GM21576 (cell line): ENCODE results near the gene CAVIN4.
A peak's percentile ranks its signal among the peaks of the same experiment; 100 is the strongest.

Source experiments
- ATAC-seq: cut with Tn5 transposase; IDR thresholded peaks from one replicate; pipeline ENCODE4 v1.9.1; 2021; ENCODE audit warnings: mild to moderate bottlenecking, moderate library complexity; ENCODE audit not compliant: unreplicated experiment

CAVIN4 gene, protein sequence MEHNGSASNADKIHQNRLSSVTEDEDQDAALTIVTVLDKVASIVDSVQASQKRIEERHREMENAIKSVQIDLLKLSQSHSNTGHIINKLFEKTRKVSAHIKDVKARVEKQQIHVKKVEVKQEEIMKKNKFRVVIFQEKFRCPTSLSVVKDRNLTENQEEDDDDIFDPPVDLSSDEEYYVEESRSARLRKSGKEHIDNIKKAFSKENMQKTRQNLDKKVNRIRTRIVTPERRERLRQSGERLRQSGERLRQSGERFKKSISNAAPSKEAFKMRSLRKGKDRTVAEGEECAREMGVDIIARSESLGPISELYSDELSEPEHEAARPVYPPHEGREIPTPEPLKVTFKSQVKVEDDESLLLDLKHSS

GRCh38 chr9:100577776-100578448 is at the start of gene CAVIN4:
Gene CAVIN4 (plus strand): TSS chr9:100578079. CDS start chr9:100578144, 65 bp downstream.
- ATAC-seq = no peak

DNA sequence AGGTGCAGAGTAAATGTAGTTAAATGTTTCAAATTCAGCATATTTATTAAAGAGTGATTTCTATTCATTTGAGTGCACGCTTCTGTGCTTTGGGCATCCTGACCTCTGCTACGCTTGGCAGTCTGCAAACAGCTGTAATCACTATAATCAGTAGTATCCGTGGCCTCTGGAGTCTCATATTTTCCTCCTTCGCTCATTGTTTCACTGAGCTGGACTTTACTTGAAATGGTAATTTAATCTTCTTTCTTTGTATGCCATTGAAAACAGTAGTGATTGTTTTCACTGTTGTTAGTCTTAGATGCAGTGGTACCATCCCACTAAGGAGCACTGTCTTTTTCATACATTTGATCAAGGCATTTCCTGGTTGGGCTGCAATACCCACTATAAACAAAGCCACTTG is 43.5 kb upstream of the CAVIN4 start:
- ATAC-seq = no peak

- ATAC-seq = no peak
Observed at GRCh38 chr9:100540327-100540726, 37.6 kb upstream of the CAVIN4 start.

DNA sequence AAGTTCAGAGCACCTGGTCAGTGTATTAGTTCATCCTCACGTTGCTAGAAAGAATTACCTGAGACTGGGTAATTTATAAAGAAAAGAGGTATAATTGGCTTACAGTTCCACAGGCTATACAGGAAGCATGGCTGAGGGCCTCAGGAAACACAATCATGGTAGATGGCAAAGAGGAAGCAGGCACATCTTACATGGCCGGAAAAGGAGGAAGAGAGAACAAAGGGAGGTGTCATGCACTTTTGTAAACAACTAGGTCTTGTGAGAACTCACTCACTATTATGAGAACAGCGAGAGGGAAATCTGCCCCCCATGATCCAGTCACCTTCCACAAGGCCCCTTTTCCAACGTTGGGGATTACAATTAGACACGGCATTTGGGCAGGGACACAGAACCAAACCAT is 28.8 kb upstream of the CAVIN4 start:
- ATAC-seq = no peak

DNA sequence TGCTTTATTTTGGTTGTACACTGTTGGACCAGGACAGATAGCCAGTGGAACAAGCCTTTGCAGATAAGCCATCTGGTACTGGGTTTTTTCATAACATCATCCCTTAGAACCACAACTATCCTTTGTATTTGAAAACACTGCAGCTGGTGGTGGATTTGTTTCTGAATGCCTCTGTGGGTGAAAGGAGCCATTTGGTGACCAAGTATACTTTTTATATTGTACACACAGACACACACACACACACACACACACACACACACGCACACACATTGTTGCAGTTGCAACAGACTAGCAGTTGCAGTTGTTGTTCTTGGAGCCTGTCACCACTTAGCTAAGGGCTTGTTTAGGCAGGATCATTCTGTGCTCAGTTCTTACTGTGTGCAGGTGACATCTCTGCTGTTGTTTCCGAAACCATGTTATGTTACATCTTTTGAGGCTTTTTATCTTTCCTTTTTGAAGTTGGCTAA is 22.9 kb upstream of the CAVIN4 start:
- ATAC-seq = peak; percentile 56

DNA sequence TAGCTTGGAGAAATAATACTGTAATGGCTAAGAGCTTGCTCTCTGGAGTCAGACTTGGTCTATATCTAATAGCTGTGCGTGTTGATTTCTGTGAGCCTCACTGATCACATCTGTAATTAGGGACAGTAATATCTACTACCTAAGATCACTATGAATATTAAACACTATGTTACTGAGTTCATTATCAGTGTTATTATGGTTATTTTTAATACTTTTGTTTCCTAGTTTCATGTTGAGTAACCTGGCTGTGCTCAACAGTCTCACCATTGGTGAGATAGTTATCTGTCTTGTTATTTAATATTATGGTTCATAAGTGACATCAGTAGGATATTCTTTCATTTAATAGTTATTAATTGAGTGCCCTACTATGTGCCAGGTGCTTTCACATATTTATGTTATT is 22.4 kb upstream of the CAVIN4 start:
- peak; percentile 66 for ATAC-seq

GRCh38 chr9:100557053-100557452 is 20.8 kb upstream of the CAVIN4 start:
- ATAC-seq = no peak

GRCh38 chr9:100561256-100561655 is 16.6 kb upstream of the CAVIN4 start:
- no peak for ATAC-seq

GRCh38 chr9:100567856-100568255 is 10.0 kb upstream of the CAVIN4 start:
- ATAC-seq = no peak

DNA sequence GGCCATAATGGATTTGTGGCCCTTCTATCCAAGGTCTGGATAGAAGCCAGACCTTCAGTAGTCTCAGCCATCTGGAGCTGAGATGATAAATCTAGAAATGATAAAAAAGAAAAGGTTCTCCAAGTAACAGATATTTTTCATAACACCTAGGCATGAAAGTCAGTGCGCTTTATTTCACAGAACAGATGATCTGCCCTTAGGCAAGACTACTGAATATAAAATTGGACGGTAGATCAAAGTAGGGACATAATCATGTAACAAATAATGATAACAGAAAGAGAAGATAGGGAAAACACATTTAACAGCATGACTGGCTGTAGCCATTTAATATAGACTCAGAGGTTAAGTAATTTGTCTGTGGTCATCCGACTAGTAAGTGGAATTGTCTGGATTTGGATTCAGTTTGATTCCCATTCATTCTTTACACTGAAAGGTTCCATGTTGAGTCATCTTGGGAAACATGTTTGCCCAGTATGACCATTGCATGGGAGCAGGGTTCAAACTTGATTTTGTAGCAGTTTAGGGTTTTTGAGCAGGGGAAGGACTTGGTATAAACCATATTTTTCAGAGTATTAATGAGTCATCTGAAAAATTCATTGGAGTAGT is 4.1 kb upstream of the CAVIN4 start:
- no peak for ATAC-seq

DNA sequence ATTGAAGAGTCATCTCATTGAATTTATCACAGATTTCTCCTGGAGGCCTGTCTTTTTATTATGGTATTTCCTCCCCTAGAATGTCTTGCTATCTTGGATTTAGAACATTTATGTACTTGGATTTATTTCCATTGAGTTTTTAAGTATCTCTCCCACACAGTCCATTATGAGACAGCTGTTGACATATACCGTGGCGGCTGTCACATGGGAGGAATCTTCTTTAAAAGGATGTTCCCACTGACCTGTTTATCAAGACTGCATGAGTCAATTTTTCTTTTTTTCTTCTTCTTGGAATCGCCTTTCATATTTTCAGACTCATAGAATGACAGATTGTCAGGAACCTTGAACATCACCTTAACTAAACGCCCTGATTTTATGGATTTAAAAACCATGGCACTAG is 2.9 kb upstream of the CAVIN4 start:
- no peak for ATAC-seq

- ATAC-seq = no peak
Observed at GRCh38 chr9:100575765-100576386, 2.0 kb upstream of the CAVIN4 start.

GRCh38 chr9:100578610-100579009 is 731 bp downstream of the CAVIN4 start:
- no peak for ATAC-seq

DNA sequence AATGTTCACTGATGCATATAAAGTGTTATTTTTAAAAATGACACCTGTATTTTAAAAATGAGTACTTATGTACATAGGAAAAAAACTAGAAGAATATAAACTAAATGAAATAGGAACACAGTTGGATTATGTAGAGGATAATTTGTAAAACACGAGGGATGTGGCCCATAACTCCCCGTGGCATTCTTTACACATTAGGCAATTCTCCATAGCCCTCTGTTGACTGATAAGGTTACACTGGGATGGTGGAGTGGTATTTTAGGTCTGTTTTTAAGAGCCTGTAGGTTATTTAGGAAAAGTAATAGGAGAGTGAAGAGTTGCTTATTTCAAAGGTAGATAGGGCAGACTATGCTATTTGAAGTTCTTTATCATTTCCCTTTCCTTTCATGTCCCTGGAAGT is 1.8 kb downstream of the CAVIN4 start:
- no peak for ATAC-seq

- no peak for ATAC-seq
Observed at GRCh38 chr9:100580257-100580656, 2.4 kb downstream of the CAVIN4 start.

- ATAC-seq = no peak
Observed at GRCh38 chr9:100581081-100581480, 3.2 kb downstream of the CAVIN4 start.

- no peak for ATAC-seq
Observed at GRCh38 chr9:100581661-100582060, 3.8 kb downstream of the CAVIN4 start.

GRCh38 chr9:100583014-100583802 is 5.3 kb downstream of the CAVIN4 start:
- no peak for ATAC-seq

DNA sequence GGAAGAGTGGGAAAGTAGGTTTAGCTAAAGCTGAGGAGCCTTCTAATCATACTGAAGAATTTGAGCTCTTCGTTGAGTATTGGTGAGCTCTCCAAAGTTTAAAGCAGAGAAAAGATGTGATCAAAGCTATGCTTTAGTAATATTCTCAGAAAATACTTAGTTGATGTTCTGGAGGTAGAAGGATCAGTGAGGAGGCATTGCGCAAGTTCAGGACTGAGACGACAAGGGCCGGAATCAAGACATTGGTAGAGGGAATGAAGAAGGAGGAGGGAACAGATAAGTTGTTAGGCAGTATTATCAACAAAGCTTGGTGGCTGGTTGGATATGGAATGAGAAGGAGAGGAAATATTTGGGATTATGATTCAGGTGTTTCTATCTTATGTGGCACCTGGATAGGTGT is 7.1 kb downstream of the CAVIN4 start:
- no peak for ATAC-seq

DNA sequence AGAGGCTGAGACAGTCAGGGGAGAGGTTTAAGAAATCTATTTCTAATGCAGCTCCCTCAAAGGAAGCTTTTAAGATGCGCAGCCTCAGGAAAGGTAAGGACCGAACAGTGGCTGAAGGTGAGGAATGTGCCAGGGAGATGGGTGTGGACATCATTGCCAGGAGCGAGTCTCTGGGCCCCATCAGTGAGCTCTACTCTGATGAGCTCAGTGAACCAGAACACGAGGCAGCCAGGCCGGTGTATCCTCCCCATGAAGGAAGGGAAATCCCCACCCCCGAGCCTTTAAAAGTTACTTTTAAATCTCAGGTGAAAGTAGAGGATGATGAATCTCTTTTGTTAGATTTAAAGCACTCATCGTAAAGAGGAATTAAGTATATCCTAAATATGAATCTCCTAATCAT is 8.2 kb downstream of the CAVIN4 start:
- ATAC-seq = no peak

DNA sequence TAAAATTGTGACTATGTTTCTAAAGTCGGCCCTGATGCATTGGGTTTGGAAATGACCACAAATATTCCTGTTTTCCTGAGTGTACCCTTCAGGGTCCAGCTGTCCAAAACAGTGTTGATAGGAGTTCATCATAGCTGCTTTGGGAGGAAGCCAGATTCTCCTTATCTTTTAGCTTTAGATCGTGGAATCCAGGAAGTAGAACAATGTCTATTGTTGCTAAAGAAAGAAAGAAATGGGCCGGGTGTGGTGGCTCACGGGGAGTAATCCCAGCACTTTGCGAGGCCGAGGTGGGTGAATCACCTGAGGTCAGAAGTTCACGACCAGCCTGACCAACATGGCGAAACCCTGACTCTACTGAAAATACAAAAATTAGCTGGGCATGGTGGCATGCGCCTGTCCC is 9.5 kb downstream of the CAVIN4 start:
- no peak for ATAC-seq
